SU-DHL-6 (cell line): Measurements from ENCODE around the gene COL20A1.
"Not testable (repeated sequence)": the region's sequence is repeated elsewhere in the genome, so short reads cannot be mapped to it uniquely, and the experiment has no call there.

Source experiments
- H2AFZ ChIP-seq: fragments of 200-600 bp; sonication (generic); 2 replicates; pipeline ENCODE4 v1.6.1; 2014; ENCODE audit warnings: low read depth, mild to moderate bottlenecking, moderate library complexity, mixed read lengths, antibody characterized with exemption, low read length; ENCODE audit not compliant: severe bottlenecking
- H3F3A ChIP-seq: fragments of 200-600 bp; shearing (Covaris generic); 2 replicates; pipeline ENCODE4 v1.6.0; 2016; ENCODE audit warnings: antibody characterized with exemption, mild to moderate bottlenecking; ENCODE audit not compliant: insufficient read depth
- H3K27ac ChIP-seq: fragments of 200-600 bp; sonication (generic); 2 replicates; pipeline ENCODE4 v1.5.1; 2016; ENCODE audit warnings: low read depth, mild to moderate bottlenecking, low read length, moderate library complexity, mixed read lengths
- H3K27me3 ChIP-seq: fragments of 200-600 bp; sonication (generic), shearing (Covaris generic); 2 replicates; pipeline ENCODE4 v1.6.0; 2014; ENCODE audit warnings: mild to moderate bottlenecking, low read length
- H3K36me3 ChIP-seq: fragments of 200-600 bp; sonication (generic); 2 replicates; pipeline ENCODE4 v1.6.1; 2014; ENCODE audit warnings: mild to moderate bottlenecking, low read length, mixed read lengths
- H3K4me2 ChIP-seq: fragments of 300-600, 200-600 bp; shearing (Covaris generic), sonication (generic); 2 replicates; pipeline ENCODE4 v1.6.0; 2014; ENCODE audit warnings: low read length, low read depth, mild to moderate bottlenecking; ENCODE audit not compliant: poor library complexity, severe bottlenecking
- H3K4me3 ChIP-seq: fragments of 200-600 bp; sonication (generic); 2 replicates; pipeline ENCODE4 v1.5.1; 2014; ENCODE audit warnings: antibody characterized with exemption, low read length, mild to moderate bottlenecking, mixed read lengths; ENCODE audit not compliant: insufficient read depth, poor library complexity, severe bottlenecking
- H3K79me2 ChIP-seq: fragments of 200-600 bp; sonication (generic); 2 replicates; pipeline ENCODE4 v1.6.1; 2014; ENCODE audit warnings: mild to moderate bottlenecking, low read length, moderate library complexity; ENCODE audit not compliant: insufficient read depth
- H3K9ac ChIP-seq: fragments of 200-600 bp; sonication (generic); 2 replicates; pipeline ENCODE4 v1.7.0; 2014; ENCODE audit warnings: mild to moderate bottlenecking, low read length
- H3K9me2 ChIP-seq: fragments of 200-600 bp; sonication (generic); replicated peaks from 2 replicates; pipeline ENCODE4 v1.6.1; 2014; ENCODE audit warnings: low read length; ENCODE audit not compliant: insufficient read depth
- H3K9me3 ChIP-seq: fragments of 200-600 bp; sonication (generic); 2 replicates; pipeline ENCODE4 v1.6.1; 2014; ENCODE audit warnings: low read length, mixed read lengths; ENCODE audit not compliant: insufficient read depth
- H4K20me1 ChIP-seq: fragments of 200-600 bp; sonication (generic); 2 replicates; pipeline ENCODE4 v1.6.1; 2014; ENCODE audit warnings: low read depth, mild to moderate bottlenecking, antibody characterized with exemption, low read length, moderate library complexity, mixed read lengths
- EZH2phosphoT487 ChIP-seq: fragments of 200-600 bp; sonication (generic), shearing (Covaris generic); conservative IDR thresholded peaks from 2 replicates; pipeline ENCODE4 v1.6.1; 2018; ENCODE audit warnings: mild to moderate bottlenecking, antibody characterized with exemption, low read length, moderate library complexity, mixed read lengths
- TF ChIP-seq, protein P1 (sequence below): fragments of 200-600 bp; sonication (generic); IDR thresholded peaks from one replicate; pipeline ENCODE4 v1.5.1; 2017; ENCODE audit warnings: antibody characterized with exemption, mild to moderate bottlenecking, low read length, moderate library complexity; ENCODE audit not compliant: insufficient read depth, poor library complexity, severe bottlenecking

The COL20A1 gene

GRCh38 chr20:63249891-63250290 is 43.1 kb upstream of the COL20A1 start:
- H3K27ac ChIP-seq = no peak overlapping the region
- H3F3A ChIP-seq = no peaks in the 10 kb centered on the region
- no peak overlapping the region for H2AFZ ChIP-seq
- TF ChIP-seq EZH2phosphoT487 = no peak
- TF ChIP-seq, protein P1, sequence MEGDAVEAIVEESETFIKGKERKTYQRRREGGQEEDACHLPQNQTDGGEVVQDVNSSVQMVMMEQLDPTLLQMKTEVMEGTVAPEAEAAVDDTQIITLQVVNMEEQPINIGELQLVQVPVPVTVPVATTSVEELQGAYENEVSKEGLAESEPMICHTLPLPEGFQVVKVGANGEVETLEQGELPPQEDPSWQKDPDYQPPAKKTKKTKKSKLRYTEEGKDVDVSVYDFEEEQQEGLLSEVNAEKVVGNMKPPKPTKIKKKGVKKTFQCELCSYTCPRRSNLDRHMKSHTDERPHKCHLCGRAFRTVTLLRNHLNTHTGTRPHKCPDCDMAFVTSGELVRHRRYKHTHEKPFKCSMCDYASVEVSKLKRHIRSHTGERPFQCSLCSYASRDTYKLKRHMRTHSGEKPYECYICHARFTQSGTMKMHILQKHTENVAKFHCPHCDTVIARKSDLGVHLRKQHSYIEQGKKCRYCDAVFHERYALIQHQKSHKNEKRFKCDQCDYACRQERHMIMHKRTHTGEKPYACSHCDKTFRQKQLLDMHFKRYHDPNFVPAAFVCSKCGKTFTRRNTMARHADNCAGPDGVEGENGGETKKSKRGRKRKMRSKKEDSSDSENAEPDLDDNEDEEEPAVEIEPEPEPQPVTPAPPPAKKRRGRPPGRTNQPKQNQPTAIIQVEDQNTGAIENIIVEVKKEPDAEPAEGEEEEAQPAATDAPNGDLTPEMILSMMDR = no peak
- no peaks in the 10 kb centered on the region for H4K20me1 ChIP-seq
- no peak overlapping the region for H3K4me3 ChIP-seq
- no peaks in the 10 kb centered on the region for H3K9me2 ChIP-seq
- H3K27me3 ChIP-seq = no peaks in the 10 kb centered on the region
- no peaks in the 10 kb centered on the region for H3K36me3 ChIP-seq
- no peak overlapping the region for H3K4me2 ChIP-seq
- no peak overlapping the region for H3K9ac ChIP-seq
- H3K9me3 ChIP-seq = no peaks in the 10 kb centered on the region
- no peaks in the 10 kb centered on the region for H3K79me2 ChIP-seq

GRCh38 chr20:63251350-63251749 is 41.6 kb upstream of the COL20A1 start:
- H3K4me2 ChIP-seq, H3K9ac ChIP-seq, H3K27ac ChIP-seq, H3K79me2 ChIP-seq, H2AFZ ChIP-seq, H3K9me2 ChIP-seq, H4K20me1 ChIP-seq, H3K9me3 ChIP-seq, H3K27me3 ChIP-seq, H3F3A ChIP-seq, H3K4me3 ChIP-seq, H3K36me3 ChIP-seq: not testable (repeated sequence)

GRCh38 chr20:63252284-63252711 is 40.7 kb upstream of the COL20A1 start:
- H3K4me3 ChIP-seq = no peak overlapping the region
- no peak for TF ChIP-seq EZH2phosphoT487
- TF ChIP-seq, protein P1 = no peak
- no peaks in the 10 kb centered on the region for H3K9me2 ChIP-seq
- H3K27me3 ChIP-seq = no peaks in the 10 kb centered on the region
- no peak overlapping the region for H2AFZ ChIP-seq
- H4K20me1 ChIP-seq = no peaks in the 10 kb centered on the region
- no peaks in the 10 kb centered on the region for H3F3A ChIP-seq
- H3K9me3 ChIP-seq = no peaks in the 10 kb centered on the region
- H3K79me2 ChIP-seq = no peaks in the 10 kb centered on the region
- H3K4me2 ChIP-seq = no peak overlapping the region
- no peak overlapping the region for H3K9ac ChIP-seq
- H3K27ac ChIP-seq = no peak overlapping the region
- no peaks in the 10 kb centered on the region for H3K36me3 ChIP-seq

DNA sequence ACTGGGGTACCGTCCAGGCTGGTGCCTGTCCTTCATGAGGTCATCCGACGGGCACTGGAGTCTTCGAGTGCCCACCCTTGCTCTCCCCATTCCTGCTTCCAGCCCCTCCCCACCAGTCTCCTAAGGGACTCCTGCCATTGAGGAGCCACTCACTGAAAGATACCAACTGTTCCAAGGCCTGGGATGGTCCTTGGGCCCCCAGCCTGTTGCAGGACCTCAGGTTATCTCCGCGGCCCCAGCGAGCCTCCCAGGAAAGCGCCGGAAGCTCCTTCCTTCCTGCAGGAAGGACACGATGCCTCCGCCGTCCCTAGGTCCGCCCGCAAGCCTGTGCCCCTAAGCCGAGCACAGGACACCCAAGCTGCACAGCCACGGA is 39.9 kb upstream of the COL20A1 start:
- Histone ChIP-seq H3K27me3 (no peaks in the 10 kb centered on the region), H4K20me1 (no peaks in the 10 kb centered on the region), H3K36me3 (no peaks in the 10 kb centered on the region), H2AFZ (no peak overlapping the region), H3K27ac (no peak overlapping the region), H3K4me3 (no peak overlapping the region), H3K9me3 (no peaks in the 10 kb centered on the region), H3K9ac (no peak overlapping the region), H3K79me2 (no peaks in the 10 kb centered on the region), H3F3A (no peaks in the 10 kb centered on the region), H3K9me2 (no peaks in the 10 kb centered on the region), H3K4me2 (no peak overlapping the region)
- TF ChIP-seq EZH2phosphoT487 = no peak
- TF ChIP-seq, protein P1 = no peak
